SU-DHL-6 (cell line): ENCODE measurements around the gene EPO.

Source experiments
- EZH2phosphoT487 ChIP-seq: fragments of 200-600 bp; sonication (generic), shearing (Covaris generic); conservative IDR thresholded peaks from 2 replicates; pipeline ENCODE4 v1.6.1; 2018; ENCODE audit warnings: mild to moderate bottlenecking, antibody characterized with exemption, low read length, moderate library complexity, mixed read lengths
- TF ChIP-seq, protein P1 (sequence below): fragments of 200-600 bp; sonication (generic); IDR thresholded peaks from one replicate; pipeline ENCODE4 v1.5.1; 2017; ENCODE audit warnings: antibody characterized with exemption, mild to moderate bottlenecking, low read length, moderate library complexity; ENCODE audit not compliant: insufficient read depth, poor library complexity, severe bottlenecking

DNA sequence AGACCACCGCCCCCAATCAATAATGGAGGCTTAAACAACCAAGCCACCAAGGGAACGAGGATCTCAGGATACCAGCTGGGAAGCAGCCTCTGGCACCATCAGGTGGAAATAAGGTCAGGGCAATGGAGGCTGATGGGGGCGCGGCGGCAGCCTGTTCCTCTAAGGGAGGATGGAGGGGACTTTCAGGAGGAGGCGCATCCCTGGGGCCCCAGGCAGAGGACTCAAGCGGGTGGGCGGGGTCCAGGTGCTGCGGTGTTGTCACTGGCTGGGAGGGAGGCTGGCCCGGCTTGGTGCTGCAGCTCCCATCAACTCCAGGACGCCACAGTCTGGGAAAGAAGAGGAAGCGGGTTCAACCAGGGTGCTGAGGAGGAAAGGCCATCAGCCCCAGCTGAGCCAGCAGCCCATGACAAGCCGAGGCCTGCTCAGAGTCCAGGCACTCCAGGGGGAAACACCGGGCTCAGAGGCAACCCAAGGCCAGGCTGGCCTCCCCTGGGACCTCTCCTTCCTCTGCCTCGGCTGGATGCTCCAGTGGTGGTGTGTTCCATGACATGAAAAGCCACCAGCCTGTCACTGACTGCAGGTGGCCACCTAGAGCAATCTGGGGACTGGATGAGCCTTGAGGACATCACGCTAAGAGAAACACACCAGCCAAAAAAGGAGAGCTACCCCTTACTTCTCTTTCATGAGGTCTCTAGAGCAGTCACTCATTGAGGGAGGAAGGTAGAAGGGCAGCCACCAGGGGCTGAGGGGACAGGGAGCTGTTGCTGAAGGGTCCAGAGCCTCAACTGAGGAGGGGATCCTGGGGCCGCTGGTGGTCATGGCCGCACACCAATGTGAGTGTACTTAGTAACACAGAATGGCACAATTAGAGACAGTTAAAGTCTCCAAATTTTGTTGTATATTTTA is 30.8 kb upstream of the EPO start:
- TF ChIP-seq, protein P1, sequence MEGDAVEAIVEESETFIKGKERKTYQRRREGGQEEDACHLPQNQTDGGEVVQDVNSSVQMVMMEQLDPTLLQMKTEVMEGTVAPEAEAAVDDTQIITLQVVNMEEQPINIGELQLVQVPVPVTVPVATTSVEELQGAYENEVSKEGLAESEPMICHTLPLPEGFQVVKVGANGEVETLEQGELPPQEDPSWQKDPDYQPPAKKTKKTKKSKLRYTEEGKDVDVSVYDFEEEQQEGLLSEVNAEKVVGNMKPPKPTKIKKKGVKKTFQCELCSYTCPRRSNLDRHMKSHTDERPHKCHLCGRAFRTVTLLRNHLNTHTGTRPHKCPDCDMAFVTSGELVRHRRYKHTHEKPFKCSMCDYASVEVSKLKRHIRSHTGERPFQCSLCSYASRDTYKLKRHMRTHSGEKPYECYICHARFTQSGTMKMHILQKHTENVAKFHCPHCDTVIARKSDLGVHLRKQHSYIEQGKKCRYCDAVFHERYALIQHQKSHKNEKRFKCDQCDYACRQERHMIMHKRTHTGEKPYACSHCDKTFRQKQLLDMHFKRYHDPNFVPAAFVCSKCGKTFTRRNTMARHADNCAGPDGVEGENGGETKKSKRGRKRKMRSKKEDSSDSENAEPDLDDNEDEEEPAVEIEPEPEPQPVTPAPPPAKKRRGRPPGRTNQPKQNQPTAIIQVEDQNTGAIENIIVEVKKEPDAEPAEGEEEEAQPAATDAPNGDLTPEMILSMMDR: no peak
- no peak for TF ChIP-seq EZH2phosphoT487
